ENCODE measurements around the gene CFAP90.

CFAP90 gene

DNA sequence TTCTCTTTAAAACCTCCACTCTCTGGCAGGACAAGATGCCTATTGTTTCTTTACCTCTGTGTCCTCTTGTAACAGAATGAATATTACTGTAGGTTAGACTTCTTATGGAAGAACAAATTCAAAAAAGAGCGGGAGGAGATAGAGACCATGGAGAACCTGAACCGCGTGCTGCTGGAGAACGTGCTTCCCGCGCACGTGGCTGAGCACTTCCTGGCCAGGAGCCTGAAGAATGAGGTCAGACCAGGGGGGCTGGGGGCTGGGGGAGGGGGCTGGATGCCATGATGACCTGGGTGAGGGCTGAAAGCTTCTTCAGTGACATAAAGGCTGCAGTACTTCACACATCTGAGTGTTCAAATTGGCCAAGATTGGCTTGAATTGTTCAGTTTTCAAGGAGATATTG is 61.4 kb downstream of the CFAP90 start:
- H2BK120ac ChIP-seq (ENCODE audit: low read depth, low read length): no peak overlapping the region
- H4K8ac ChIP-seq (ENCODE audit: low read depth, low read length): no peak overlapping the region
- no peak for DNase-seq (ENCODE audit: low spot score)
- H2AFZ ChIP-seq (ENCODE audit: low read length): no peak overlapping the region
- no peak overlapping the region for H3K14ac ChIP-seq (ENCODE audit: low read length)
- no peak overlapping the region for H2BK5ac ChIP-seq (ENCODE audit: low read length)
- no peak overlapping the region for H2AK5ac ChIP-seq (ENCODE audit: low read depth, low read length)
- no CpG with 5 or more reads among the region's 7 CpGs for WGBS, 2 donors (ENCODE audit: extremely low coverage in 2 of 2, insufficient read length in 2 of 2, insufficient replicate concordance in 1 of 2)
- no peak overlapping the region for H3K27ac ChIP-seq (replicated peaks; ENCODE audit: low read length)
- H3K18ac ChIP-seq (ENCODE audit: low read length): no peak overlapping the region
- no peak overlapping the region for H3K23ac ChIP-seq (ENCODE audit: low read depth, low read length, poor library complexity)
- H3K9ac ChIP-seq (ENCODE audit: low read depth, low read length, poor library complexity): no peak overlapping the region
- H3K4me1 ChIP-seq (ENCODE audit: control insufficient read depth in 2 of 2, insufficient read depth in 1 of 2, low read depth in 1 of 2, low read length in 2 of 2): peaks cover 9 to 10% of the 10 kb centered on the region in 2 donors
- no peaks in the 10 kb centered on the region for H3K79me1 ChIP-seq (ENCODE audit: low read depth, low read length)
- H3K27me3 ChIP-seq (ENCODE audit: control insufficient read depth in 3 of 3, insufficient read depth in 3 of 3, low read depth in 1 of 3, low read length in 3 of 3): no peaks in the 10 kb centered on the region
- H3K4me2 ChIP-seq (ENCODE audit: insufficient read depth, low read length, poor library complexity, severe bottlenecking): no peak overlapping the region
- no peaks in the 10 kb centered on the region for H3K36me3 ChIP-seq (replicated peaks in 1 of 2; ENCODE audit: control insufficient read depth in 2 of 2, insufficient read depth in 2 of 2, low read length in 2 of 2)
- H3K9me3 ChIP-seq (replicated peaks in 1 of 2; ENCODE audit: control insufficient read depth in 2 of 2, insufficient read depth in 1 of 2, low read depth in 1 of 2, low read length in 2 of 2): no peaks in the 10 kb centered on the region
- no peak overlapping the region for H2BK12ac ChIP-seq (ENCODE audit: low read length)
- H3K4ac ChIP-seq (ENCODE audit: low read length): no peak overlapping the region
- H3K4me3 ChIP-seq (ENCODE audit: low read length in 2 of 2): no peak overlapping the region
- H4K91ac ChIP-seq (ENCODE audit: low read depth, low read length, poor library complexity): no peak overlapping the region
- H2BK15ac ChIP-seq (ENCODE audit: low read length): no peak overlapping the region

GRCh38 chr5:7787770-7788169 is 63.2 kb downstream of the CFAP90 start:
- Histone ChIP-seq H3K18ac (ENCODE audit: low read length) (no peak overlapping the region), H3K27me3 (ENCODE audit: control insufficient read depth in 3 of 3, insufficient read depth in 3 of 3, low read depth in 1 of 3, low read length in 3 of 3) (no peaks in the 10 kb centered on the region), H2BK120ac (ENCODE audit: low read depth, low read length) (no peak overlapping the region), H4K91ac (ENCODE audit: low read depth, low read length, poor library complexity) (no peak overlapping the region), H3K23ac (ENCODE audit: low read depth, low read length, poor library complexity) (no peak overlapping the region), H3K4me1 (ENCODE audit: control insufficient read depth in 2 of 2, insufficient read depth in 1 of 2, low read depth in 1 of 2, low read length in 2 of 2) (no peaks in the 10 kb centered on the region), H3K9ac (ENCODE audit: low read depth, low read length, poor library complexity) (no peak overlapping the region), H2AFZ (ENCODE audit: low read length) (no peak overlapping the region), H3K79me1 (ENCODE audit: low read depth, low read length) (no peaks in the 10 kb centered on the region), H2AK5ac (ENCODE audit: low read depth, low read length) (no peak overlapping the region), H2BK15ac (ENCODE audit: low read length) (no peak overlapping the region), H4K8ac (ENCODE audit: low read depth, low read length) (no peak overlapping the region), H3K9me3 (replicated peaks in 1 of 2; ENCODE audit: control insufficient read depth in 2 of 2, insufficient read depth in 1 of 2, low read depth in 1 of 2, low read length in 2 of 2) (no peaks in the 10 kb centered on the region), H3K4me2 (ENCODE audit: insufficient read depth, low read length, poor library complexity, severe bottlenecking) (no peak overlapping the region), H2BK12ac (ENCODE audit: low read length) (no peak overlapping the region), H3K14ac (ENCODE audit: low read length) (no peak overlapping the region), H3K4me3 (ENCODE audit: low read length in 2 of 2) (no peak overlapping the region), H2BK5ac (ENCODE audit: low read length) (no peak overlapping the region), H3K36me3 (replicated peaks in 1 of 2; ENCODE audit: control insufficient read depth in 2 of 2, insufficient read depth in 2 of 2, low read length in 2 of 2) (no peaks in the 10 kb centered on the region), H3K27ac (replicated peaks; ENCODE audit: low read length) (no peak overlapping the region), H3K4ac (ENCODE audit: low read length) (no peak overlapping the region)
- no CpG with 5 or more reads among the region's 3 CpGs for WGBS, 2 donors (ENCODE audit: extremely low coverage in 2 of 2, insufficient read length in 2 of 2, insufficient replicate concordance in 1 of 2)
- no peak for DNase-seq (ENCODE audit: low spot score)

DNA sequence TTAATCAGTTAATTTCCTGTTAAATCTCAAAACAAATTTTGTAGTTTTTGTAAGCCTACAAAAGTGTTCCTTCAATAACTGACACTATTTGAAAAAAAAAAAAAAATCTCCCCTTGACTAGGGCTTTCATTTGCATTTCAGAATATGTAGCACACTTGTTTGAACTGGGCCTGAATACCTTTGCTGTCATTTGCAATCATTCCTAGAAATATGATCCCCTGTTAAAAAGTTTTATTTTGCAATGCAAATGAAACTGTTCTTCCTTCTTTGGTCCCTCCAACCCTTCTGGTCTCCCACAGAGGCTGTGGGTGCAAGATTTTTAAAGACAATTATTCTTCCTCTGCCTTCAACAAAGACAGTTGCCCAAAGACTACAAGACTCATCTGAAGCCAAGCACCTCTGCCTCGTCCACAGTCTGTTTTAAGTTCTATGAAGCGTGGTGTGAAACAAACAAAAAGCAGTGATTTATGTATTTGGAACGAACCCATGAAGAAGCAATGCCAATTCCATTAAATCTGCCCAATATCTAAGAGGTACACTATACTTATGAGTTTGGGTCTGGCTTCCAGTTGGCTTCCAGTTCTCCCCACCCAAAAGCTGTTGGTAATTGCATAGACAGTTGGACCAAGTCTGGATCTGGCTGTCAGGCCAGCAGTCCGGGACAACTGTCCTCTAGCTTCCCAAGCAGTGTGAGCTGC is 66.1 kb downstream of the CFAP90 start:
- Histone ChIP-seq H3K9ac (ENCODE audit: low read depth, low read length, poor library complexity) (no peak overlapping the region), H2AFZ (ENCODE audit: low read length) (no peak overlapping the region), H3K4me3 (ENCODE audit: low read length in 2 of 2) (no peak overlapping the region), H2BK12ac (ENCODE audit: low read length) (no peak overlapping the region), H3K9me3 (replicated peaks in 1 of 2; ENCODE audit: control insufficient read depth in 2 of 2, insufficient read depth in 1 of 2, low read depth in 1 of 2, low read length in 2 of 2) (peaks cover 0 to 2% of the 10 kb centered on the region in 2 donors), H3K18ac (ENCODE audit: low read length) (no peak overlapping the region), H4K91ac (ENCODE audit: low read depth, low read length, poor library complexity) (no peak overlapping the region), H3K23ac (ENCODE audit: low read depth, low read length, poor library complexity) (no peak overlapping the region), H2AK5ac (ENCODE audit: low read depth, low read length) (no peak overlapping the region), H3K79me1 (ENCODE audit: low read depth, low read length) (no peaks in the 10 kb centered on the region), H2BK15ac (ENCODE audit: low read length) (no peak overlapping the region), H3K14ac (ENCODE audit: low read length) (no peak overlapping the region), H3K36me3 (replicated peaks in 1 of 2; ENCODE audit: control insufficient read depth in 2 of 2, insufficient read depth in 2 of 2, low read length in 2 of 2) (no peaks in the 10 kb centered on the region), H3K27me3 (ENCODE audit: control insufficient read depth in 3 of 3, insufficient read depth in 3 of 3, low read depth in 1 of 3, low read length in 3 of 3) (no peaks in the 10 kb centered on the region), H3K4ac (ENCODE audit: low read length) (no peak overlapping the region), H4K8ac (ENCODE audit: low read depth, low read length) (no peak overlapping the region), H3K27ac (replicated peaks; ENCODE audit: low read length) (no peak overlapping the region), H3K4me1 (ENCODE audit: control insufficient read depth in 2 of 2, insufficient read depth in 1 of 2, low read depth in 1 of 2, low read length in 2 of 2) (peaks cover 1 to 5% of the 10 kb centered on the region in 2 donors), H2BK5ac (ENCODE audit: low read length) (no peak overlapping the region), H3K4me2 (ENCODE audit: insufficient read depth, low read length, poor library complexity, severe bottlenecking) (no peak overlapping the region), H2BK120ac (ENCODE audit: low read depth, low read length) (no peak overlapping the region)
- WGBS, 2 donors (ENCODE audit: extremely low coverage in 2 of 2, insufficient read length in 2 of 2, insufficient replicate concordance in 1 of 2): no CpG with 5 or more reads among the region's 4 CpGs
- no peak for DNase-seq (ENCODE audit: low spot score)

GRCh38 chr5:7781899-7782298 is 69.0 kb downstream of the CFAP90 start:
- no peak overlapping the region for H3K4me2 ChIP-seq (ENCODE audit: insufficient read depth, low read length, poor library complexity, severe bottlenecking)
- peaks cover 10 to 15% of the 10 kb centered on the region in 2 donors for H3K4me1 ChIP-seq (ENCODE audit: control insufficient read depth in 2 of 2, insufficient read depth in 1 of 2, low read depth in 1 of 2, low read length in 2 of 2)
- no peaks in the 10 kb centered on the region for H3K79me1 ChIP-seq (ENCODE audit: low read depth, low read length)
- H2BK12ac ChIP-seq (ENCODE audit: low read length): no peak overlapping the region
- no peak overlapping the region for H3K4me3 ChIP-seq (ENCODE audit: low read length in 2 of 2)
- H2BK5ac ChIP-seq (ENCODE audit: low read length): no peak overlapping the region
- no peak overlapping the region for H4K8ac ChIP-seq (ENCODE audit: low read depth, low read length)
- H2AK5ac ChIP-seq (ENCODE audit: low read depth, low read length): no peak overlapping the region
- H3K14ac ChIP-seq (ENCODE audit: low read length): no peak overlapping the region
- no peak overlapping the region for H4K91ac ChIP-seq (ENCODE audit: low read depth, low read length, poor library complexity)
- H3K23ac ChIP-seq (ENCODE audit: low read depth, low read length, poor library complexity): no peak overlapping the region
- H3K4ac ChIP-seq (ENCODE audit: low read length): no peak overlapping the region
- no peak for DNase-seq (ENCODE audit: low spot score)
- H3K27ac ChIP-seq (replicated peaks; ENCODE audit: low read length): no peak overlapping the region
- no peak overlapping the region for H2AFZ ChIP-seq (ENCODE audit: low read length)
- H3K27me3 ChIP-seq (ENCODE audit: control insufficient read depth in 3 of 3, insufficient read depth in 3 of 3, low read depth in 1 of 3, low read length in 3 of 3): no peaks in the 10 kb centered on the region
- no peak overlapping the region for H2BK120ac ChIP-seq (ENCODE audit: low read depth, low read length)
- no peak overlapping the region for H2BK15ac ChIP-seq (ENCODE audit: low read length)
- H3K36me3 ChIP-seq (replicated peaks in 1 of 2; ENCODE audit: control insufficient read depth in 2 of 2, insufficient read depth in 2 of 2, low read length in 2 of 2): no peaks in the 10 kb centered on the region
- H3K9me3 ChIP-seq (replicated peaks in 1 of 2; ENCODE audit: control insufficient read depth in 2 of 2, insufficient read depth in 1 of 2, low read depth in 1 of 2, low read length in 2 of 2): peaks cover 0 to 2% of the 10 kb centered on the region in 2 donors
- no peak overlapping the region for H3K9ac ChIP-seq (ENCODE audit: low read depth, low read length, poor library complexity)
- no peak overlapping the region for H3K18ac ChIP-seq (ENCODE audit: low read length)
- WGBS, 2 donors (ENCODE audit: extremely low coverage in 2 of 2, insufficient read length in 2 of 2, insufficient replicate concordance in 1 of 2): no CpG with 5 or more reads among the region's 3 CpGs

Measured in neuronal stem cell (in vitro differentiated cells).